RWPE2 (cell line): ENCODE results near the gene AHSG.

ENCODE experiments used
- ATAC-seq: fragments of 200-7000 bp; cut with Tn5 transposase; 3 replicates; pipeline ENCODE4 v1.9.1; 2021; ENCODE audit warnings: low read depth
- DNase-seq: peaks from one replicate; pipeline ENCODE4 v3.0.0-alpha.2; 2020; ENCODE audit warnings: low spot score
- H3K27ac ChIP-seq: fragments of 450-650 bp; 2 replicates; pipeline ENCODE4 v1.5.1; 2017; ENCODE audit warnings: mild to moderate bottlenecking; ENCODE audit not compliant: poor library complexity, severe bottlenecking
- H3K27me3 ChIP-seq: fragments of 250-450 bp; sonication (Bioruptor Pico); 2 replicates; pipeline ENCODE4 v1.5.1; 2021; ENCODE audit warnings: mild to moderate bottlenecking, moderate library complexity; ENCODE audit not compliant: insufficient read depth, poor library complexity, severe bottlenecking
- H3K36me3 ChIP-seq: fragments of 250-450 bp; sonication (Bioruptor Pico); 2 replicates; pipeline ENCODE4 v1.5.1; 2020; ENCODE audit warnings: low read depth, mild to moderate bottlenecking, moderate library complexity
- H3K4me1 ChIP-seq: fragments of 250-450 bp; sonication (Bioruptor Pico); 2 replicates; pipeline ENCODE4 v1.5.1; 2021; ENCODE audit warnings: mild to moderate bottlenecking, moderate library complexity; ENCODE audit not compliant: insufficient read depth, poor library complexity, severe bottlenecking
- H3K4me3 ChIP-seq: fragments of 250-450 bp; sonication (Bioruptor Pico); 2 replicates; pipeline ENCODE4 v1.5.1; 2021; ENCODE audit warnings: mild to moderate bottlenecking, moderate library complexity; ENCODE audit not compliant: severe bottlenecking
- H3K9me3 ChIP-seq: fragments of 250-450 bp; sonication (Bioruptor Pico); 2 replicates; pipeline ENCODE4 v1.5.1; 2021; ENCODE audit warnings: mild to moderate bottlenecking, moderate library complexity; ENCODE audit not compliant: severe bottlenecking
- CTCF ChIP-seq: fragments of 450-650 bp; IDR thresholded peaks from one replicate; pipeline ENCODE4 v1.5.1; 2017; ENCODE audit warnings: mild to moderate bottlenecking, moderate library complexity; ENCODE audit not compliant: poor library complexity, severe bottlenecking

Gene AHSG

GRCh38 chr3:186619787-186620212 is 6.9 kb downstream of the AHSG start:
- no peak for ATAC-seq
- H3K4me1 ChIP-seq = peaks cover 7% of the 10 kb centered on the region

GRCh38 chr3:186620213-186621092 is 7.6 kb downstream of the AHSG start:
- ATAC-seq (no peak), DNase-seq (no peak)
- TF ChIP-seq CTCF = no peak
- Histone ChIP-seq H3K36me3 (no peaks in the 10 kb centered on the region), H3K27ac (no peak overlapping the region), H3K27me3 (no peaks in the 10 kb centered on the region), H3K4me3 (no peak overlapping the region), H3K4me1 (peaks cover 7% of the 10 kb centered on the region), H3K9me3 (no peaks in the 10 kb centered on the region)

More at GRCh38 chr3:186619787-186620212, 6.9 kb downstream of the AHSG start:
- H3K4me3 ChIP-seq = no peak overlapping the region
- no peak for TF ChIP-seq CTCF
- no peak for DNase-seq
- H3K36me3 ChIP-seq = no peaks in the 10 kb centered on the region
- no peaks in the 10 kb centered on the region for H3K9me3 ChIP-seq
- H3K27me3 ChIP-seq = no peaks in the 10 kb centered on the region
- no peak overlapping the region for H3K27ac ChIP-seq

DNA sequence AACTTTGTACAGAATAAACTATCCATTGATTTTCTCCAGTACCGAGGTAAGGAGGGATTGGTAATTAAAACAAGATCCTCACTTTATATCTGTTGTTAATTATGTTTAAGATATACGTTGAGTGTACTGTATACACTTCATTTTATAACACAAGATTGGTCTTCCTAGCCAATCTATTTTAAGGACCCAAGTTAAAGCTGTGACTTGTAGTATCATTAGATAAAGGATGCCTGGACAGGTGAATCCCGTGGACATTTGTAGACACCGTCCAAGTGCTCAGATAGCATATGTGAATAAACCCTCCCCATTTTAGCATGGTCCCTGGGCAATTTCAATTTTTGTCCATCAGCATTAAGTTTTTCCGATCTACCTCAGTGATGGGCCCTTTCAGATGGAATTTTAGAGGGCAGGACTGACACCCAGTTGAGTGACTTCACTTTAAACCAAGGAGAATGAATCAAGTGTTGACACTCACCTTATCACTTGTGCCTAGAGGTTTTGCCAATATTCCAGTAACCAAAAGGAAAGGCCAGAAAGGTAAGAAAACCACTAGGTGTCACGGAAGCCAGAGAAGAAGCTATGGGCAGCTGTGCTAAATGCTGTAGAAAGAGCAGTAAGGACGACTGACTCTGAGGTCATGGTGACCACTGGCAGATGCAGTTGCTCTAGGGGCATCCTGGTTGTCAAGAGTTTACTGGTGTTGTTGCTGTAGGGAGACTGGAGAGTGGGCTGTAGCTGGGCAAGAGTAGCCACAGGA is 9.2 kb downstream of the AHSG start:
- no peaks in the 10 kb centered on the region for H3K9me3 ChIP-seq
- no peaks in the 10 kb centered on the region for H3K36me3 ChIP-seq
- H3K27me3 ChIP-seq = no peaks in the 10 kb centered on the region
- peaks cover 4% of the 10 kb centered on the region for H3K4me1 ChIP-seq
- no peak overlapping the region for H3K27ac ChIP-seq
- H3K4me3 ChIP-seq = no peak overlapping the region
- no peak for DNase-seq
- no peak for ATAC-seq
- TF ChIP-seq CTCF = no peak

GRCh38 chr3:186622651-186623310 is 9.9 kb downstream of the AHSG start:
- Histone ChIP-seq H3K36me3 (no peaks in the 10 kb centered on the region), H3K9me3 (no peaks in the 10 kb centered on the region), H3K27ac (no peak overlapping the region), H3K27me3 (no peaks in the 10 kb centered on the region), H3K4me3 (no peak overlapping the region), H3K4me1 (no peaks in the 10 kb centered on the region)
- TF ChIP-seq CTCF = no peak
- ATAC-seq = no peak
- no peak for DNase-seq
